RWPE1 (cell line): ENCODE measurements around the gene COA8.

Experiments used
- CTCF ChIA-PET: fragments of 350-600 bp; sonication (Branson Sonifier 250); formaldehyde crosslinking; extraction: SDS; loops from one replicate; lab custom pipeline; 2021; lab: Yijun Ruan, JAX
- POLR2A ChIA-PET: fragments of 400-600 bp; formaldehyde crosslinking; extraction: SDS; loops from one replicate; lab custom pipeline; 2020; ENCODE audit warnings: antibody characterized with exemption; ENCODE audit not compliant: low non-redundant PET; lab: Yijun Ruan, JAX
- DNase-seq: peaks from one replicate; pipeline ENCODE4 v3.0.0; 2012; ENCODE audit warnings: low spot score
- H3K27ac ChIP-seq: fragments of 450-650 bp; 2 replicates; pipeline ENCODE4 v1.5.1; 2017
- TF ChIP-seq, protein P1 (sequence below): fragments of 450-650 bp; conservative IDR thresholded peaks from 2 replicates; pipeline ENCODE4 v1.5.1; 2017; ENCODE audit warnings: low read depth, mild to moderate bottlenecking

The COA8 gene

DNA sequence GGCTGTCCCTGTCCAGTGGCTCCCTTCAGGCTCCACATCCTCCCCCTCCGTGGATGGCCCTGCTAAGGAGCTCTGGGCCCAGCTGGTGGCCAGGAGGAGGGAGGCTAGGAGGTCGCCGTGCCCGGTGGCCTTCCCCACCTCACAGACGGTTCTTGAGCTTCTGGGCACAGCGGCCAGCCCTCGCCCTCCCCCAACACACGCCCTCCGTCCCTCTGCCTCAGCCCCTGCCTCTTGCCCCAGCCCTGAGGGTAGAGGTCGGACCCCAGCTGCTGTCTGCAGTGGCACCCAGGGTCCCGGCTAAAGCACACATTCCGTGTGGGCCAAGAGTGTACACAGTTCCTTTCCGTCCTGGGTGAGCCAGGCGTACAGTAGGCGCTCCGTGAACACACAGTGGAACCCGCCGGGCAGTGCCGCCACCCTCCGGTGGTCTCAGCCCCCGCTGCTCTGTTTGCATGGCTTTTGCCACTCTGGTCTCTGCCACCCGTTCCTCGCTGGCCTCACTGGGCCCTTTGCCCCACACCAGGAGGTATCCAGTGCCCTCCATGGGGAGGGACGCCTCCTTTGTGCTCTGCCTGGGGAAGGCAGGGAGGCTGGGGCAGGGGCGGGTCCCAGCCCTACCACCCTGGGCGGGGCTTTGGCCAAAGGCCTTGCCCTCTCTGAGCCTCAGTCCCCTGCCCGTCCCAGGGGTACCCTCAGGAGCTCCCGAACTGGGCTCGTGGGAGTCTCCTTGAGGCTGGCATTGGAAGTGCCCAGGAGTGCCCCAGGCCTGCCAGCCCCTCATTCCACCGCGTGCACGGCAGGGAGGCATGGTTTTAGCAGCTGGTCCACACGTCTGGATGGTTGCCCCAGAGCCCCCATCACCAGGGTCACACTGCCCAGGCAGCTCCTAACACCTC, 20.8 kb upstream of the COA8 start:
- TF ChIP-seq, protein P1, sequence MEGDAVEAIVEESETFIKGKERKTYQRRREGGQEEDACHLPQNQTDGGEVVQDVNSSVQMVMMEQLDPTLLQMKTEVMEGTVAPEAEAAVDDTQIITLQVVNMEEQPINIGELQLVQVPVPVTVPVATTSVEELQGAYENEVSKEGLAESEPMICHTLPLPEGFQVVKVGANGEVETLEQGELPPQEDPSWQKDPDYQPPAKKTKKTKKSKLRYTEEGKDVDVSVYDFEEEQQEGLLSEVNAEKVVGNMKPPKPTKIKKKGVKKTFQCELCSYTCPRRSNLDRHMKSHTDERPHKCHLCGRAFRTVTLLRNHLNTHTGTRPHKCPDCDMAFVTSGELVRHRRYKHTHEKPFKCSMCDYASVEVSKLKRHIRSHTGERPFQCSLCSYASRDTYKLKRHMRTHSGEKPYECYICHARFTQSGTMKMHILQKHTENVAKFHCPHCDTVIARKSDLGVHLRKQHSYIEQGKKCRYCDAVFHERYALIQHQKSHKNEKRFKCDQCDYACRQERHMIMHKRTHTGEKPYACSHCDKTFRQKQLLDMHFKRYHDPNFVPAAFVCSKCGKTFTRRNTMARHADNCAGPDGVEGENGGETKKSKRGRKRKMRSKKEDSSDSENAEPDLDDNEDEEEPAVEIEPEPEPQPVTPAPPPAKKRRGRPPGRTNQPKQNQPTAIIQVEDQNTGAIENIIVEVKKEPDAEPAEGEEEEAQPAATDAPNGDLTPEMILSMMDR = no peak
- CTCF ChIA-PET = interaction anchor here (0.6 to 3.2 kb wide), 4 partner anchors 18 to 42 kb away, joined by 6 to 21 read pairs (median 11); no protein-coding TSS in a partner anchor
- POLR2A ChIA-PET = interaction anchor here (1.1 to 1.4 kb wide), 2 partner anchors 10 to 21 kb away, joined by 3 to 4 read pairs; no protein-coding TSS in a partner anchor
- no peak for DNase-seq
- peak overlapping the region; percentile 100 for H3K27ac ChIP-seq

DNA sequence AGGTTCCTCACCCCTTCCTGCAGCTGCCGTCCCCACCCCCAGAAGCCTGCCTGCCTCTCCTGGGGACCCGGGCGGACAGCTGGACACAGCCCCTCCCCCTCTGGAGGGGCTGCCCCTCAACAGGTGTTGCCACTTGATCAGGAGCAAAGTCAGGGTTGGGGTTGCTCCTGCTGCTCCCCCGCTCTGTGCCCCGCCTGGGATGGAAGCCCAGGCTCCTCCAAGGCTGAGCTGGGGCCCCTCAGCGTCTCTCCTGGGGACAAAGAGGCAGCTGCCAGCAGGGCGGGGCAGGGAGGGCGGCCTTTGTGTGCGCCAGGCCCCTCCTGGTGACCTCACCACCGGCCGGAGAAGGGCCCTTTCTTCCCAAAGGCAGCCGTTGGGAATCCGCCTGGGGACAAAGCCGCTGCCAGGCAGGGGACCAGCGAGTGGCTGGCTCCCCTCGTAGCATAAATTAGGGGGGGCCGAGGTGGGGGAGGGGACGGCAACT, 20.1 kb upstream of the COA8 start:
- no peak for DNase-seq
- CTCF ChIA-PET = interaction anchor here (0.6 to 3.2 kb wide), 4 partner anchors 21 to 664 kb away, joined by 3 to 21 read pairs (median 10); no protein-coding TSS in a partner anchor
- TF ChIP-seq, protein P1 = no peak
- POLR2A ChIA-PET = interaction anchor here (1.1 to 1.4 kb wide), 2 partner anchors 10 to 21 kb away, joined by 3 to 4 read pairs; no protein-coding TSS in a partner anchor
- peak overlapping the region; percentile 100 for H3K27ac ChIP-seq

DNA sequence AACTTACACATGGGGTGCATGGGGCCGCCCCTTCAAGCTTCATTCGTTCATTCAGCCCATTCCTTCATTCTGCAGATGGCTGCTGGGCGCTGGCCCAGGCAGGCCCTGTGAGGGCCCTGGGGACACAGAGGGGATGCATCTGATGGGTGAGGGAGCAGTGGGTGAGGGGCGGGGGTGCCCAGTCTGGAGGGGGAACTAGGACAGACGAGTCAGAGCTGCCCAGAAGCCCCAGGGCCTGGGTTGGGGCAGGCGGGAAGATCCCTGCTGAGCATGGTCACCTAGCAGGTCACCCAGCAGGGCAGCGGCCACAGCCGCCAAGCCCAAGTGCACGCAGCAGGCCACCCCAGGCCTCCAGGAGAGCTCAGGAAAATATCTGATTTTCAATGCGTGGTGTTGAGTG, 19.6 kb upstream of the COA8 start:
- TF ChIP-seq, protein P1 = no peak
- ChIA-PET POLR2A (interaction anchor here (1.1 to 1.4 kb wide), 2 partner anchors 9 to 22 kb away, joined by 3 to 4 read pairs; no protein-coding TSS in a partner anchor), CTCF (interaction anchor here (0.6 to 3.2 kb wide), 4 partner anchors 22 to 665 kb away, joined by 3 to 21 read pairs (median 10); no protein-coding TSS in a partner anchor)
- peak overlapping the region; percentile 100 for H3K27ac ChIP-seq
- no peak for DNase-seq

DNA sequence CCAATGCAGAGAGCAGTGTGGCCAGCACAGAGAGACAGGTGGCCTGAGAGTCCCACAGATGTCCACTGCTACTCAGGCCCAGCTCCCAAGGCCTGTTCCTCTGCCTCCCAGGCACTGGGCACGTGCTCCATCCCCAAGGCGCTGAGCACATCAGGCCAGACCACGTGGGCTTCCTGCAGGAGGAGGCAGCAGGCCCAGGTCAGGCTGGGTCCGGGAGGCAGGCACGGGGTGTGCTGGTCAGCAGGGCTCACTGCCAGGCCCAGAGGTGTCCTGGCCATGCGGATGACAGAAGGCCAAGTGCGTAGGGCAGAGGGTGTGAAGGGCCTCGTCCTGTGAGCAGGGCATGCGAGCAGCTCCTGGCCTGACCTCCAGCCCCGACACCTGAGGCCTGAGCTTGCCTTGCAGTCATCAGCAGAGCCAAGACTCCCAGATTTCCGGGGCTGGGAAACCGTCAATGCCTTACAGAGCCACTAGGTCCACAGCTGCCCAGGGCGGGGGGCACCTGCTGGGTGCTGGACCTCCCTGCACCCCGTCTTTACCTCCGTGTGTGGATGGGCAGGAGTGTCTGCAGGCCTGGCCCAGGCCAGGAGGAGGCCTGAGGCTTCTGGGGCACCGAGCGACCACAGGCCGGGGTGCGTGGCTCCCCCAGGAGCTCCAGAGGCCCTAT, 18.9 kb upstream of the COA8 start:
- no peak for DNase-seq
- CTCF ChIA-PET = interaction anchor here (0.6 to 3.2 kb wide), 4 partner anchors 22 to 472 kb away, joined by 3 to 21 read pairs (median 10); no protein-coding TSS in a partner anchor
- peak overlapping the region; percentile 100 for H3K27ac ChIP-seq
- TF ChIP-seq, protein P1 = no peak
- POLR2A ChIA-PET = interaction anchor here (0.6 kb wide), 1 partner anchor 34 kb away, joined by 6 read pairs; no protein-coding TSS in a partner anchor

DNA sequence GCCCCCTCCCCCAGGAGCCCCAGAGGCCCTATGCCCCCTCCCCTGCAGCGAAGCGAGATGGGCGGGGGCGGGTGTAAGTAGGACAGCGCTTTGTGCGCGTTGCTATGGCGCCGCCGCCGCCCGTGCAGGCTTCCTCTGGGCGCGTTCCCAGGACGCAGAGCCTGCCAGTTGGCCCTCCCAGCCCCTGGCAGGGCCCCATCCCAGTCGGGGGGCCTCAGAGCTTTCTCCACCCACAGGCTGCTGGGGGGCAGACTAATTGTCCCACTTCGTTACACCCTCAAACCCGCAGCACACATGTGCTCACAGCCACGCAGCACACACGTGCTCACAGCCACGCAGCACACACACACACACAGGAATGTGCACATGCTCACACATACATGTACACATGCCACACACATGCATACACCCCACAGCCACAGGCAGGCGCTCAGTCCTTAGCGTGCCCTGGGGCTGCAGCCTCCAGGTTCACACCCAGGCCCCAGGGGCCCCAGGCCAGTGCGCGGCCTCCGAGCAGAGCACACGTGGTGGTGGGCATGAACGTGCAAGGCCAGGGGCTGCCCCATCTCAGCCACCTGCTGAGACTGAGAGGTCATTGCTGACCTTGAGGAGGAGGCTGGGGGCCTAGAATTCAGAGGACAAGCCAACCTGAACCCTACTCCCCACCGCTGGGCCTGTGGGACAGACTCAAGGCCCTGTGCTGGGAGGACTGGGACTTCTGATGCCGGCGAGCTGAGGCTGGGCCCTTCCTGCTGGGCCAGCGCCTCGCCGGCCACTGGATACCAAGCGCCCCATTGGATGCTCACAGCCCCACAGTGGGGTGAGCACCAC, 18.2 kb upstream of the COA8 start:
- CTCF ChIA-PET = interaction anchor here (0.7 to 3.7 kb wide), 4 partner anchors 25 to 472 kb away, joined by 3 to 57 read pairs (median 18); partner anchors contain the start of gene CKB
- POLR2A ChIA-PET = no interaction called here

More for the DNA sequence above, 18.2 kb upstream of the COA8 start:
- TF ChIP-seq, protein P1 = no peak
- no peak for DNase-seq
- peak overlapping the region; percentile 100 for H3K27ac ChIP-seq
